H1 (cell line): Measurements from ENCODE around the gene ABCA1. TPM values are rescaled to one million over a fixed set of nuclear protein-coding genes. Genes with fewer than 3 reads are reported as not detected.

Source experiments
- CBX5 ChIP-seq: fragments of 300-800, 300-1000 bp; sonication (generic); IDR thresholded peaks from 2 replicates; pipeline ENCODE4 v1.7.1; 2016; ENCODE audit warnings: antibody characterized with exemption, low read length, low read depth
- EP300 ChIP-seq, 2 experiments: IDR thresholded peaks; 1 replicate in 1 of 2; 2 replicates in 1 of 2; pipeline ENCODE4 v1.6.1; 2011 to 2012; ENCODE audit warnings: low read depth in 2 of 2, low read length in 2 of 2, mild to moderate bottlenecking in 2 of 2, borderline replicate concordance in 1 of 2, inconsistent platforms in 1 of 2, moderate library complexity in 1 of 2
- KDM1A ChIP-seq: fragments of 200-600, 300-600 bp; sonication (generic); IDR thresholded peaks from 2 replicates; pipeline ENCODE4 v1.7.1; 2016; ENCODE audit warnings: mild to moderate bottlenecking, low read length, borderline replicate concordance
- NRF1 ChIP-seq: IDR thresholded peaks from 2 replicates; pipeline ENCODE4 v1.6.1; 2011; ENCODE audit warnings: mild to moderate bottlenecking, low read depth, low read length, improper control_type of control experiment
- RNF2 ChIP-seq: fragments of 200-900, 300-1000 bp; sonication (generic); IDR thresholded peaks from 2 replicates; pipeline ENCODE4 v1.7.1; 2016; ENCODE audit warnings: borderline replicate concordance, low read depth, mild to moderate bottlenecking, antibody characterized with exemption, low read length; ENCODE audit not compliant: poor library complexity, severe bottlenecking; ENCODE audit errors: missing control alignments
- RXRA ChIP-seq: IDR thresholded peaks from 2 replicates; pipeline ENCODE4 v1.6.1; 2011; ENCODE audit warnings: low read depth, mild to moderate bottlenecking, low read length, moderate library complexity; ENCODE audit not compliant: insufficient read depth
- SIRT6 ChIP-seq: IDR thresholded peaks from one replicate; pipeline ENCODE4 v1.7.1; 2012; ENCODE audit warnings: low read length, inconsistent platforms
- TCF12 ChIP-seq: IDR thresholded peaks from 2 replicates; pipeline ENCODE4 v1.6.1; 2011; ENCODE audit warnings: low read depth, mild to moderate bottlenecking, low read length
- polyA plus RNA-seq, 7 experiments: library from polyadenylated mRNA; depleted of rRNA in 3 of 7; stranded (reverse) in 5 of 7; unstranded in 2 of 7; fragments of >200 nt in 5 of 7; fragments of 200-250 nt in 2 of 7; gene quantifications; 1 replicate in 5 of 7; 2 replicates in 1 of 7; 4 replicates in 1 of 7; pipeline versions ENCODE4 v1.2.1 to v1.2.3, GENCODE V29; 2011 to 2013; ENCODE audit warnings: missing spikeins in 2 of 7, mixed read lengths in 2 of 7
- total RNA-seq: library from RNA; stranded (reverse); fragmentation: NEBNext Ultra II Directional; extraction: Animal tissue kit (Norgen Biotek cat#: 25700); gene quantifications from 2 replicates; pipeline ENCODE4 v1.2.1, GENCODE V29; 2021
- TF ChIP-seq, protein P1 (sequence below): fragments of 300-600 bp; sonication (generic); IDR thresholded peaks from 2 replicates; pipeline ENCODE4 v1.7.1; 2012; ENCODE audit warnings: low read length, moderate library complexity, mild to moderate bottlenecking, inconsistent platforms; ENCODE audit not compliant: insufficient replicate concordance

The ABCA1 gene
- total and polyA plus RNA-seq, 2 of the 8 experiments (the other 6 are each of a cell fraction or from before 2014, with no cell fraction given) = 6.9 to 7.8 TPM

DNA sequence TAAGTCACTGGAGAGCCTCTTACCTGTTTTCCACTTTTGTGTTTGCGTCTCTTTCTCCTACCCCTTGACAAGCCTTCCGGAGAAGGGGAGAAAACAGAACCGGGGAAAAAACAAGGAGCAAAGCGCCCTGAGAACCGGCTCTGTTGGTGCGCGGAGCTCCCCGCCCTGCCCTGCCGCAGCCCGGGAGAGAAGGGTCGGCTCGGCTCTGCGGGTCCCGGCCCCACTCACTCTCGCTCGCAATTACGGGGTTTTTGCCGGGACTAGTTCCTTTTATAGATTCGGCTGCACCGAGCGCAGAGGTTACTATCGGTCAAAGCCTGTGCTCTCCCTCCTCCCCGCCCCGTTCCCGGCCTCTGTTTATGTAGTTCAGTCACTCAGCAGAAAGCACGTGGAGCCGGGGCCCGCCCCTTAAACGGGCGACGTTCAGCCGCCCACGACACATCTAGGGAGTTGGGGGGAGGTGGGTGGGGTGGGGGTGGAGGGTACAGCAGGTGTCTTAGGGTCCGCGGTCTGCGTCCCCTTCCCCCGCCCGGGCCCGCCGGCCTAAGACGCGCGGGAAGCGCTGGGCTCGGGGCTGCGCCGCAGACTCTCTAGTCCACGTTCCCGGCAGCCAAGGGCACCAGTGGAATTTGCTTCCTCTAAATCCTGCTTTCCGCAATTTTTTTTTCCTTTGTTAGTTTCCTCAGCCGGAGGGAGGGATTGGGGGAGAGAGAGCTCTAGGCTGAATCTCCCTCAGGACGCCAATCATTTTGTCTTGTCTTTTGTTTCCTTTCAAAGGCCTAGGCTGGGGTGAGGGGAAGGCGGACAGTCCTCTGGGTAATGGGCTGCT is at the start of gene ABCA1 (continued):
- TF ChIP-seq TCF12 (no peak), KDM1A (no peak), RNF2 (no peak), CBX5 (no peak), NRF1 (no peak), SIRT6 (no peak), EP300 (IDR thresholded peaks at IDR 0.05; ENCODE audit: borderline replicate concordance in 1 of 2, low read depth in 2 of 2, low read length in 2 of 2) (no peak), RXRA (peak; percentile 95)
- TF ChIP-seq, protein P1, sequence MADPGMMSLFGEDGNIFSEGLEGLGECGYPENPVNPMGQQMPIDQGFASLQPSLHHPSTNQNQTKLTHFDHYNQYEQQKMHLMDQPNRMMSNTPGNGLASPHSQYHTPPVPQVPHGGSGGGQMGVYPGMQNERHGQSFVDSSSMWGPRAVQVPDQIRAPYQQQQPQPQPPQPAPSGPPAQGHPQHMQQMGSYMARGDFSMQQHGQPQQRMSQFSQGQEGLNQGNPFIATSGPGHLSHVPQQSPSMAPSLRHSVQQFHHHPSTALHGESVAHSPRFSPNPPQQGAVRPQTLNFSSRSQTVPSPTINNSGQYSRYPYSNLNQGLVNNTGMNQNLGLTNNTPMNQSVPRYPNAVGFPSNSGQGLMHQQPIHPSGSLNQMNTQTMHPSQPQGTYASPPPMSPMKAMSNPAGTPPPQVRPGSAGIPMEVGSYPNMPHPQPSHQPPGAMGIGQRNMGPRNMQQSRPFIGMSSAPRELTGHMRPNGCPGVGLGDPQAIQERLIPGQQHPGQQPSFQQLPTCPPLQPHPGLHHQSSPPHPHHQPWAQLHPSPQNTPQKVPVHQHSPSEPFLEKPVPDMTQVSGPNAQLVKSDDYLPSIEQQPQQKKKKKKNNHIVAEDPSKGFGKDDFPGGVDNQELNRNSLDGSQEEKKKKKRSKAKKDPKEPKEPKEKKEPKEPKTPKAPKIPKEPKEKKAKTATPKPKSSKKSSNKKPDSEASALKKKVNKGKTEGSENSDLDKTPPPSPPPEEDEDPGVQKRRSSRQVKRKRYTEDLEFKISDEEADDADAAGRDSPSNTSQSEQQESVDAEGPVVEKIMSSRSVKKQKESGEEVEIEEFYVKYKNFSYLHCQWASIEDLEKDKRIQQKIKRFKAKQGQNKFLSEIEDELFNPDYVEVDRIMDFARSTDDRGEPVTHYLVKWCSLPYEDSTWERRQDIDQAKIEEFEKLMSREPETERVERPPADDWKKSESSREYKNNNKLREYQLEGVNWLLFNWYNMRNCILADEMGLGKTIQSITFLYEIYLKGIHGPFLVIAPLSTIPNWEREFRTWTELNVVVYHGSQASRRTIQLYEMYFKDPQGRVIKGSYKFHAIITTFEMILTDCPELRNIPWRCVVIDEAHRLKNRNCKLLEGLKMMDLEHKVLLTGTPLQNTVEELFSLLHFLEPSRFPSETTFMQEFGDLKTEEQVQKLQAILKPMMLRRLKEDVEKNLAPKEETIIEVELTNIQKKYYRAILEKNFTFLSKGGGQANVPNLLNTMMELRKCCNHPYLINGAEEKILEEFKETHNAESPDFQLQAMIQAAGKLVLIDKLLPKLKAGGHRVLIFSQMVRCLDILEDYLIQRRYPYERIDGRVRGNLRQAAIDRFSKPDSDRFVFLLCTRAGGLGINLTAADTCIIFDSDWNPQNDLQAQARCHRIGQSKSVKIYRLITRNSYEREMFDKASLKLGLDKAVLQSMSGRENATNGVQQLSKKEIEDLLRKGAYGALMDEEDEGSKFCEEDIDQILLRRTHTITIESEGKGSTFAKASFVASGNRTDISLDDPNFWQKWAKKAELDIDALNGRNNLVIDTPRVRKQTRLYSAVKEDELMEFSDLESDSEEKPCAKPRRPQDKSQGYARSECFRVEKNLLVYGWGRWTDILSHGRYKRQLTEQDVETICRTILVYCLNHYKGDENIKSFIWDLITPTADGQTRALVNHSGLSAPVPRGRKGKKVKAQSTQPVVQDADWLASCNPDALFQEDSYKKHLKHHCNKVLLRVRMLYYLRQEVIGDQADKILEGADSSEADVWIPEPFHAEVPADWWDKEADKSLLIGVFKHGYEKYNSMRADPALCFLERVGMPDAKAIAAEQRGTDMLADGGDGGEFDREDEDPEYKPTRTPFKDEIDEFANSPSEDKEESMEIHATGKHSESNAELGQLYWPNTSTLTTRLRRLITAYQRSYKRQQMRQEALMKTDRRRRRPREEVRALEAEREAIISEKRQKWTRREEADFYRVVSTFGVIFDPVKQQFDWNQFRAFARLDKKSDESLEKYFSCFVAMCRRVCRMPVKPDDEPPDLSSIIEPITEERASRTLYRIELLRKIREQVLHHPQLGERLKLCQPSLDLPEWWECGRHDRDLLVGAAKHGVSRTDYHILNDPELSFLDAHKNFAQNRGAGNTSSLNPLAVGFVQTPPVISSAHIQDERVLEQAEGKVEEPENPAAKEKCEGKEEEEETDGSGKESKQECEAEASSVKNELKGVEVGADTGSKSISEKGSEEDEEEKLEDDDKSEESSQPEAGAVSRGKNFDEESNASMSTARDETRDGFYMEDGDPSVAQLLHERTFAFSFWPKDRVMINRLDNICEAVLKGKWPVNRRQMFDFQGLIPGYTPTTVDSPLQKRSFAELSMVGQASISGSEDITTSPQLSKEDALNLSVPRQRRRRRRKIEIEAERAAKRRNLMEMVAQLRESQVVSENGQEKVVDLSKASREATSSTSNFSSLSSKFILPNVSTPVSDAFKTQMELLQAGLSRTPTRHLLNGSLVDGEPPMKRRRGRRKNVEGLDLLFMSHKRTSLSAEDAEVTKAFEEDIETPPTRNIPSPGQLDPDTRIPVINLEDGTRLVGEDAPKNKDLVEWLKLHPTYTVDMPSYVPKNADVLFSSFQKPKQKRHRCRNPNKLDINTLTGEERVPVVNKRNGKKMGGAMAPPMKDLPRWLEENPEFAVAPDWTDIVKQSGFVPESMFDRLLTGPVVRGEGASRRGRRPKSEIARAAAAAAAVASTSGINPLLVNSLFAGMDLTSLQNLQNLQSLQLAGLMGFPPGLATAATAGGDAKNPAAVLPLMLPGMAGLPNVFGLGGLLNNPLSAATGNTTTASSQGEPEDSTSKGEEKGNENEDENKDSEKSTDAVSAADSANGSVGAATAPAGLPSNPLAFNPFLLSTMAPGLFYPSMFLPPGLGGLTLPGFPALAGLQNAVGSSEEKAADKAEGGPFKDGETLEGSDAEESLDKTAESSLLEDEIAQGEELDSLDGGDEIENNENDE = no peak
